OCI-M2 (cell line): ENCODE measurements around the gene LAMA3.

ENCODE experiments used
- DNase-seq: peaks from one replicate; lab custom pipeline; 2025; ENCODE audit not compliant: unreplicated experiment; lab: John Stamatoyannopoulos, UW

LAMA3 gene

GRCh38 chr18:23870676-23871380 lies 181.6 kb downstream of the LAMA3 start:
- DNase-seq, result no peak

DNA sequence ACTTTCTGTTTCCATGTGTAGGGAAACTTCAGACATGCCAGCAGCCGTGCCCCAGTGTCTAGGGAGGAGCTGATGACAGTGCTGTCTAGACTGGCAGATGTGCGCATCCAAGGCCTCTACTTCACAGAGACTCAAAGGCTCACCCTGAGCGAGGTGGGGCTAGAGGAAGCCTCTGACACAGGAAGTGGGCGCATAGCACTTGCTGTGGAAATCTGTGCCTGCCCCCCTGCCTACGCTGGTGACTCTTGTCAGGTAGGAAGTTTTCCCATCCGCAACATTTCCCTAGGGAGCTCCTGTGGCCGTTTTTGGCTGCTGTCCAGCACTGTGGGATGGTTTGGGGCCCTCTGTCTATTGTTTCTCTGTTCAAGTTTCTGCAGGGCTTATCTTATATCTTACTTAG lies 182.2 kb downstream of the LAMA3 start:
- no peak for DNase-seq

GRCh38 chr18:23872701-23873550 lies 183.7 kb downstream of the LAMA3 start:
- no peak for DNase-seq

GRCh38 chr18:23875966-23876895 lies 187.0 kb downstream of the LAMA3 start:
- no peak for DNase-seq

GRCh38 chr18:23876921-23877320 lies 187.7 kb downstream of the LAMA3 start:
- DNase-seq, result no peak

- DNase-seq, result no peak
Observed at GRCh38 chr18:23877371-23877770, 188.1 kb downstream of the LAMA3 start.

DNA sequence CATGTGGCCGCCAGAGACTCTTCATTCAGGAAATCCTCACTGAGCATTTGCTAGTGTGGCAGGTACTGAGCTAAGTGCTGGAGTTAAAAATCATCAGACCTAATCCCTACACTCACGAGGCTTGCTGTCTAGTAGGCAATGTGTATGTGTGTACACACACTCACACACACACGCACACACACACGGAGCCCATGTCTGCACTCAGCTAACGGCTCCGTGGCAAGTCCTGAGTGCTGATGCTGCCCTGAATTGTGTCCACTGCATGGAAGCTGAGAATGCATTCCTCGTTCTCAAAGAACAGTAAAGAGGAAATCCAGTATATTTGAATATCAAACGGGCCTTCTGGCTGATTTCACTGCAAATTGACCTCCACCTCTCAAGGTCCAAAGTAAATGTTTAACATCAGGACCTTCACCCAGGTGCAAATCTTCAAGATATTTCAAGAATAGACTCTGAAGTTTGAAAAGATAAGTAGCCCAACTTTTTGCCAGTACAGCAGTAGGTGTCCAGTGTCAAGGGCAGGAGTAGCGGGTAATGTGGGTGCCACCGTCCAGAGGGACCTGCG lies 189.2 kb downstream of the LAMA3 start:
- DNase-seq, result no peak

GRCh38 chr18:23879126-23879525 lies 189.9 kb downstream of the LAMA3 start:
- DNase-seq, result no peak

DNA sequence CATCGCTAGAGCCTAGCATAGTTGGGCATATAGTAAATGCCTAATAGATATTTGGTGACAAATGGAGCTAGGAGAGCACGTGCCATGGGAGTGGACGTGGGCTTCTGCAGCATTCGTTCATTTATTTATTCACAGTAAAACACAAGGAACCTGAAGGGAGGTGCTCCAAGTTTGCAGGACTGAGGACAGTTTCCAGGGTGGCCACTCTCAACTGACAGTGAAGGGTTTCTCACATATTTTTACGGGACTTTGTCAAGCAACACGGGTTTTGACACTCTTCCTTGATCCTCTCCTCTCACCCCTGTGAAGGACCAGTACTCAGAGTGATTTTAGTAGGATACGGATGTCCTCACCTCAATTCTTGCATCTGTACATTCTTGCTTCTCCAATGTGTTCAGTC lies 190.3 kb downstream of the LAMA3 start:
- no peak for DNase-seq

DNA sequence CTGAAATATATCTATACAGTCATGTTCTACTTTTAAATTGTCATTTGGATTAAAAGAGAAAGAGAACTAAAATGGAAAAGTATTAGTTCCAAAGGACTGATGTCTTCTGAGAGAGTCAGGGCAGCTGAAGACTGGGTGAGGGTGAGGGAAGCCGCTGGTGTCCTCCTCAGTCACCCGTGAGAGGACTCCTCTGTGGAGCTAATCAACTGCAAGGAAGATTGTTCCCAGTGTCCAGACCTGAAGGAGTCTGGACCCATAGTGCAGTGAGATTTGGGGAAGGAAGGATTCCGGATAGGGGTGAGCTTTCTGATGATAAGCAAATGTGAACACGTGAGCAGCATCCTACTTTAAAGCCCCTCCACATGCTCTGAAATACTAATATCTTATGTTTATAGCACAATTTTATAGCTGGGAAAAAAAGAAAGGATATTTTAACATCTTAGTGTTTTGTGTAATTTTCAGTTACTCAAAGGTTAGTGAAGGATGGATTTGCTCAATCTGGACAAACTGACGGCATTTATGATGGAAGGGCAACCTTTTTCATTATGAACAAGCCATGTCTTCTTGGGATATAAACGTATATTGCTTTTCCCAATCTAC lies 190.8 kb downstream of the LAMA3 start:
- DNase-seq, result no peak

GRCh38 chr18:23880931-23881617 lies 191.8 kb downstream of the LAMA3 start:
- DNase-seq, result no peak

DNA sequence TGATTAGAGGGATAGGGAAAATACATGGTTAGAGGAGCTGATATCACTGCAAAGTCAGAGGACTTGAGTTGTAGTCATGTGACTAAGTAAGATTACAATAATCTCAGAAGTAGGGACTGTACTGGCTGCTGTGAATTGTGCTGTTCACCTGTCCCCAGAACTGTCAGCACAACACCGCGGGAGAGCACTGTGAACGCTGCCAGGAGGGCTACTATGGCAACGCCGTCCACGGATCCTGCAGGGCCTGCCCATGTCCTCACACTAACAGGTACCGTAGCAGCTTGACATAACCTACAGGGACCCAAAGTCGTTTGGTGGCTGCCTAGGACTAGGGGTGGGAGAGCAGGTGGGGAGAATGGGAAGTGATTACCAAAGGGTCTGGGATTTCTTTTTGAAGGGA lies 192.5 kb downstream of the LAMA3 start:
- no peak for DNase-seq

GRCh38 chr18:23882616-23883276 lies 193.5 kb downstream of the LAMA3 start:
- no peak for DNase-seq

DNA sequence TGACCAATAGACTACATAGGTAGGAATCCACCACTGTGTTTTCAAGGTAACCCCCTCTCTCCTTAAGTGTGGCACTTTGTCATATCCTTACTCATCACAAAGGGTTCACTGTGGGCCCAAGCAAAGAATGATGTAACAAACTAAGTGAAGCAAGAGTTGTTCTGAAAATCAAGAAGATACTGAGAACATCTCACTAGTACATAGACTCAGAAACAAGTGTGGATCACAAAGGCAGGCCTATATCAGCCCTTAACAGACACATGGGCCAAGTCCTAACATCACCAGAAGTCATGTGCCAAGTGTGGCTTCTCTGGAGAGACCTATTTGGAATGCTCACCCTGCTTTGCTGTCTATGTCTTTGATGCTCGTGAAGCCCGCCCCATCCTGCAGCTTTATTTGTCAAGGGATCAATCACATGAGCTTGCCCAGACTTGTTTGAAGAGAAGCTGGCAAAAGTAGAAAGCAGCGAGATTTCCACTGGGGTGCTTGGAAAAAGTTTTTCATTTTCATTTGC lies 194.1 kb downstream of the LAMA3 start:
- DNase-seq, result no peak

GRCh38 chr18:23884681-23885375 lies 195.6 kb downstream of the LAMA3 start:
- DNase-seq, result no peak

DNA sequence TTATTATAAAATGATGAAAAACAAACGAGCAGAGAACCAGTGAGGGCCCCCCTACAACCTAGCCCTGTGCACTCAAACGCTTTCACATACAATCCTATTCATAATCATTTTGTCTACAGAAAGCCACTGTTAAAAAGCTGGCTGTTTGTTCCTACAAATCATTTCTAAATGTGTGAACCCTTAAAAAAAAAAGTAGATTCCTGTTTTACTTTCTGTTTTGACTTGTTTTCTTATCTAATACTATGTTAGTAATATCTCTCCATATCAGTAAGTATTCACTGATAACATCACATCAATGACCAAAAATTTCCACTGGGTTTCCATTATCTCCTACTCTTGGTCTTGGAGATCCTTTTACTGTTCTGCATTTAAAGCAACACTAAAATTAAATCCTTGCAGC lies 196.5 kb downstream of the LAMA3 start:
- no peak for DNase-seq

- DNase-seq, result no peak
Observed at GRCh38 chr18:23887035-23887434, 197.8 kb downstream of the LAMA3 start.

DNA sequence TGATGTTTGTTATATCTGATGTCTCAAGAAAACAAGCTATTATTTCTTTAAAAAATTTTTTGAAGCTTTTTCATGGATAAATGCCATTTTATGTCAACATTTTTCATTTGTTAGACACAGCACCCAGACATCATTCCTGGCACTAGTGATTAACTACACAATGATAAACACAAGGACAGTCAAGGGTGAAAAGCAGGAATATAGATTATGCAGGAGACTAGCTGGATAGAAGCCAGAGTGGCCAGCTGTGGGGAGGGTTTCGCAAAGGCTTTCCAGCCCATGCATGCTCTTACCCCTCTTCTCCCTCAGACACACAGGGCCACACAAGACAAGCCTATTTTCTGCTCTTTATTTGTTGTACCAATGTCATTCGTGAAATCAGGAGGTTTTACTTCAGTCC lies 198.2 kb downstream of the LAMA3 start:
- no peak for DNase-seq

- DNase-seq, result no peak
Observed at GRCh38 chr18:23888881-23889280, 199.6 kb downstream of the LAMA3 start.
